GM20431 (cell line): ENCODE measurements around the gene DISC1.

ENCODE experiments used
- in situ Hi-C: fragments of 300-500 bp; cut with MseI, MboI; formaldehyde crosslinking; loops from one replicate; pipeline ENCODE4 v1.15.0; 2020; ENCODE audit warnings: low sequenced_read_pairs; ENCODE audit not compliant: unreplicated experiment

Gene DISC1

DNA sequence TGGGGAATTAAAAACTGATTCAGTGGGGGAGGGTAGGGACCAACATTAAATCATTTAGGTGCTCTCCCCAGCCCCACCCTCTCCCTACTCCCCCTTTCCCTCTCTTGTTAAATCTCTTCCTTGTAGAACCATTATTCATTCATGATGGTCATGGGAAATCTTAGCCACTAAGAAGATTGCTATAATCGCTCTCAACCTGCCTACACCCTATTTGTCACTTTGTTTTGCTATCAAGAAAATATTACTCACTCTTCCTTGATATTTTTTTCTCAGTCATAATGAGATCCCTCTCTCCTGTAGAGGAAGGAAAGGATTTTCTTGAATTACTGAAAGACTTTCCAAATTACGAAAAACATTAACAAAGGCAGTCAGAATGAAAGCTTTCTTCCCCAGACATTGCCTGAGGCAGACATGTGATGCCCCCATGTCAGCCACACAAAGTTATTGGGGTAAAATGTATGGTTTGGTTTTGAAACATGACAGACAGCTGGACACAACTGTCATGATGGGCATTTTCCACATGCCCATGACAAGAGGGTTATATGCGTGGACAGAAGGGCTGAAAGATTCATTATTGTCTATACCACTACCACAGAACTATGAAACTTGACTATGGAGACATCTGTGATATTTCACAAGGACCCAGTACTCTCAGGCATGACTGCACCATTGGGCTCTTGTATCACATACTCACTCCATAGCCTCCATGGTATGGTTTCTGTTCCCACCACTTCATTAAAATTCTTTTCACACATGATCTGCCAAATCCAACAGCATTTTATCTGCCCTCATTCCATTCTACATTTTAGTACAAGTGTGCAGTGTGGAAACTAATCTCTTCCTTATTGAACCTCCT is 420.1 kb downstream of the DISC1 start:
- in situ Hi-C loops = no loop called here

DNA sequence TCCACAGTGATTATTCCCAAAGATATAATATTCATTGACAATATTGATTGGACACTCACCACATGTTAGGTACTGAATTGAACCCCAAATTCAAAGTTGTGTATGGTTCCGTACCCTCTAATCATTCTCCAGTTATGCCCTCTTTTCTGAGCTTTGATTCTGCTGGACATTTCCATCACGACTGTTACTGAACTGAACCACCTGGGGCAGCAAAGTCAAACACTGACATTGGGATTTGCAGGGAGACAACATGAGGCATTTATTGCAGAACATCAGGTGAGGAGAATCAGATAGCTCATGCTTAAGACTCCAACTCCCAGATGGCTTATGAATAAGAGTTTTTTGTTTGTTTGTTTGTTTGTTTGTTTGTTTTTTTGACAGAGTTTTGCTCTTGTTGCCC is 420.9 kb downstream of the DISC1 start:
- in situ Hi-C loops = no loop called here

- in situ Hi-C loops = no loop called here
These were observed 421.9 kb downstream of the DISC1 start for GRCh38 chr1:232048481-232048880.

GRCh38 chr1:232049335-232049734 is 422.7 kb downstream of the DISC1 start:
- in situ Hi-C loops = no loop called here

GRCh38 chr1:232057217-232057895 is 430.8 kb downstream of the DISC1 start:
- in situ Hi-C loops = no loop called here

DNA sequence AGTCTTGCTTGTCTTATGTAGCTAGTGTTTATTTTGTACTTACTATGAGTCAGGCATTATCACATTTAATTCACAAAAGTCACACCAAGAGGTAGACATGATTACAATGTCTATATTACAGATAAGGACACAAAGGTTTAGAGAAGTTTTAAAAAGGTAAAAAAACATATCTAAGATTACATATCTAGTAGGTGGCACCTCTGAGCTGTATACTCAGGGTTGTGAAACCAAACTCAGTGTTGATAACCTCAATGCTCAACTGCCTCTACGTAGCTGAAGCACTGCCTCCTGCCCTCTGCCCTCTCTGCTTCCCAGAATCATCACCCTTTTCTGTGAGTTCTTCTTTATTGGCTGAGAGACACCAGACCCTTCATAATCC is 431.3 kb downstream of the DISC1 start:
- in situ Hi-C loops = no loop called here

DNA sequence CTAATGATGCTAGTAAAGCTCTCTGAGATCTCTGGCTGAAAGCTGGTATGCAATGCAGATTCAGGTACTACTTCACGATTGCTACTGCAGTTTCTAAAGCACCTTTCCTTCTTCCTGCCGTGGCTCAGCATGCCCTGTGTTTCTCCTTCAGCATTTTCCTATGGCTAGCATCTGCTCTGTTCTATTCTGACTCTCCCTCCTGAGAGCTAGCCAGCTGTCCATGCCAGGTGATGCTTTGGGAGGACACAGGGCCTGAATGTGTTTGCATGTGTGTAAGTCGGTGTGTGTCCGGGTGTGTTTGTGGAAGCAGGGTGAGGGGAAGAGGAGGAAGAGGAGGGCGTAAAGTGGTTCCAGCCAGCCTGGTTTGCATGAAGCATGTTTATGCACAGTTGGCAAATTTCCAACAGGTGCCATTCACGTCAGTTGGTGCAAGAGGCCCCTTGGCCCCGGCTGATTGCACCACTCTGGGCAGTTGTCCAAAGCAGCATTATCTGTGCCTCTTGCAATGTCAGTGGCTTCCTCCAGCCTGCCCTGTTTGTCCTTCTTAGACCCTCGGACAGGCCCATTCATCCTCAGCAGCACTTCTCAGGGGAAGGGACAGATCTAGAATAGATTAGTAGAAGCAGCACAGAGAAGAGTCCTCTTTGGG is 433.3 kb downstream of the DISC1 start:
- in situ Hi-C loops = no loop called here

- in situ Hi-C loops = no loop called here
These were observed 436.4 kb downstream of the DISC1 start for GRCh38 chr1:232062967-232063366.

GRCh38 chr1:232066521-232066920 is 439.9 kb downstream of the DISC1 start:
- in situ Hi-C loops = no loop called here

DNA sequence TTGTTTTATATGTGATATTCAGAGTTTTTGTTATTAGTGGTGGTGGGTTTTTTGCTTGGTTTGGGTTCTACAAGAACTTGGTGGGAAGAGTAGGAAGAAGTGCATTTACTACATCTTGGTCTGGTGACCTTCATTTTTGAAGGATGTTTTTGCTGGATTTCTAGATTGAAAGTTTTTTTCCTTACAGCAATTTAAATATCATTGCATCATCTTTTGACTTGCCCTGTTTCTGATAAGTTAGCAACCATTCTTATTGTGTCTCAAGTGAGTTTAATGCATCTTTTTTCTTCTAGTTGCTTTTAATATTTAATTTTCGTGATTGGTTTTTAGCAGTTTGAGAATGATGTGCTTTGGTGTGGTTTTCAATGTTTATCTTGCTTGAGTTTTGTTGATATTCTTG is 447.7 kb downstream of the DISC1 start:
- in situ Hi-C loops = no loop called here

DNA sequence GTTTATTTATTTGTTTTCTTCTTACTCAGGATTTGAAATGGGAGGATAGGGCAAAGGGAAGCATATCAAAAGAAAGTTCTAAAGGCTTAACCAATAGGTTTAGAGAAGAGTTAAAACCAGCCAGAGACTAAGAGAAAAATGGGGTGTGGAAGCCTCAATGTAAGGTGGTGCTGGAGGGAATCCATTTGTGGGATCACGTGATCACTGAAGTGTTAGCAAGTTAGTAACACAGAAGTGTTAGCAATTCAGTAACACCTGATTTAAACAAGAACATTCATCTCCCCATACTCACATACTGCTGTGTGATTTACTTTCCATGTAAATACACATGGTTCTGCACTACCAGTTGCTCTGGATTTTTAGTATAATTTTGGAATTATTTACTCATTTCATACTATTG is 451.2 kb downstream of the DISC1 start:
- in situ Hi-C loops = no loop called here

DNA sequence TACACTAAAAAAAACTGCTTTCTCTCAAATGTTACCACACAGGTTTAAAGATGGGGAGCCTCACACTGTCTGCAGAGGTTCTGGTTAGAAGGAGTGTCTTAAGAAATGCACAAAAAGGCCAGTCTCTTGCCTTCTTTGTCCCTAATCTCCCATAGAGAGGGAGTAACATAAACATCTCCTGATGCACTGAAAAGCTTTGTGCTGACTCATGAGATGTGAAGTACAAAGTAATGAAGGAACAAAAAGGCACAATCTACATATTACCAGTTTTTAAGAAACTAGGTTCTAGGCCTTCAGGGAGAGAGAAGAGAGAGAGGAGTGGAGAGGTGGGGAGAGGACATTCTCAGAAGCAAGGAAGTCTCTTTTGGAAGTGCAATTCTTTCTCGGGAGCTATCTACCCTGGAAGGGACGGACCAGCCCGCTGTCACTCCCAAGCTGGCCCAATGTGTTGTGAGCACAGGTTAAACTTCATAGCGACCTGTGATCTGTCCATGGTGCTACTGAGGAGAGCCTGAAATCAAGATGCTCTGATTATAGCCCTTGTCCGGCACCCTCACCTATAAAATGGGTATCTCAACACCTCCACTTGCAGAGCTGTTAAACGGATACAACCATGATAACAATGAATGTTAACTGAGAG is 458.1 kb downstream of the DISC1 start:
- in situ Hi-C loops = no loop called here

DNA sequence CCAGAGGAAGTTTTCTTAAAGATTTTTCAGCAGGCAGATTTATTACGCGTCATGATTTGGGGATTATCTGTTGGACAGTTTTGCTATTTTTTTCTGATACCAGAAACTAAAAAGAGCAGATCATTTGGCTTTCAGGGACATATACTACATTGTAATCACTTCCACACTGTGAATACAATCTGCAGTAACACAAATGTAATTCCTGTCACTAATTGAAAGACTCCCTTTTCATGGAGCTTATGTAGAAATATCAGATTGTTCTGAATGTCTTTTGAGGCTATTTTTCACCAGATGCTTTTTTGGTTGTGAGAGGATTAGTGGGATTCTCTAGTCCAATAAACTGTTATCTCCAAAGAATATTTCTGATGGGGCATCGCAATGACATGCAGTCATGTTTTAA is 464.2 kb downstream of the DISC1 start:
- in situ Hi-C loops = no loop called here
